HEK293 (cell line): Measurements from ENCODE around the gene VAV3.

Source experiments
- CTCF ChIA-PET: fragments of 350-600 bp; formaldehyde crosslinking; extraction: SDS; loops from one replicate; lab custom pipeline; 2021; ENCODE audit warnings: antibody characterized with exemption; lab: Yijun Ruan, JAX
- POLR2A ChIA-PET: fragments of 300-600 bp; formaldehyde crosslinking; extraction: SDS; loops from one replicate; lab custom pipeline; 2020; ENCODE audit warnings: antibody characterized with exemption, inconsistent platforms; lab: Yijun Ruan, JAX
- H3K27ac ChIP-seq: fragments of 200-500 bp; sonication (Bioruptor generic); 2 replicates; pipeline ENCODE4 v1.5.1; 2014; ENCODE audit warnings: low read depth, low read length, control low read depth, inconsistent platforms; ENCODE audit errors: extremely low read depth
- H3K36me3 ChIP-seq, 2 experiments: fragments of 200-500 bp in 1 of 2; sonication (Bioruptor generic) in 1 of 2; 1 replicate in 1 of 2; 2 replicates in 1 of 2; pipeline ENCODE4 v1.5.1; 2014 to 2017; ENCODE audit warnings: inconsistent platforms in 2 of 2, low read length in 2 of 2; ENCODE audit not compliant: control insufficient read depth in 2 of 2, insufficient read depth in 1 of 2
- H3K4me1 ChIP-seq: fragments of 200-500 bp; sonication (Bioruptor generic); 2 replicates; pipeline ENCODE4 v1.5.1; 2014; ENCODE audit warnings: mild to moderate bottlenecking, low read length, inconsistent platforms; ENCODE audit not compliant: control insufficient read depth, insufficient read depth
- H3K4me3 ChIP-seq: 2 replicates; pipeline ENCODE4 v1.5.1; 2011; ENCODE audit warnings: low read depth, mild to moderate bottlenecking, control low read depth, low read length, moderate library complexity
- H3K9me3 ChIP-seq: fragments of 200-500 bp; sonication (Bioruptor generic); 2 replicates; pipeline ENCODE4 v1.5.1; 2014; ENCODE audit warnings: low read depth, low read length, inconsistent platforms; ENCODE audit not compliant: control insufficient read depth, insufficient read depth
- FEZF1 ChIP-seq: fragments of 450-650 bp; formaldehyde crosslinking; IDR thresholded peaks from 2 replicates; pipeline ENCODE4 v1.5.1; 2016; ENCODE audit warnings: missing biosample characterization, missing genetic modification characterization
- ZBTB21 ChIP-seq: fragments of 450-650 bp; formaldehyde crosslinking; IDR thresholded peaks from 2 replicates; pipeline ENCODE4 v1.5.1; 2017; ENCODE audit warnings: missing biosample characterization, missing genetic modification characterization
- ZFP37 ChIP-seq: fragments of 450-650 bp; formaldehyde crosslinking; IDR thresholded peaks from 2 replicates; pipeline ENCODE4 v1.5.1; 2016; ENCODE audit warnings: missing biosample characterization, missing genetic modification characterization
- ZNF114 ChIP-seq: fragments of 450-650 bp; formaldehyde crosslinking; IDR thresholded peaks from 2 replicates; pipeline ENCODE4 v1.5.0; 2017; ENCODE audit warnings: missing biosample characterization, missing genetic modification characterization
- ZNF146 ChIP-seq: fragments of 450-650 bp; formaldehyde crosslinking; IDR thresholded peaks from 2 replicates; pipeline ENCODE4 v1.5.1; 2016; ENCODE audit warnings: missing biosample characterization, missing genetic modification characterization
- ZNF280D ChIP-seq: fragments of 450-650 bp; formaldehyde crosslinking; IDR thresholded peaks from 2 replicates; pipeline ENCODE4 v1.5.1; 2016; ENCODE audit warnings: missing biosample characterization, missing genetic modification characterization
- ZNF501 ChIP-seq: fragments of 450-650 bp; formaldehyde crosslinking; IDR thresholded peaks from 2 replicates; pipeline ENCODE4 v1.5.1; 2016; ENCODE audit warnings: missing biosample characterization, missing genetic modification characterization
- TF ChIP-seq, protein P1 (sequence below): fragments of 450-650 bp; formaldehyde crosslinking; IDR thresholded peaks from 2 replicates; pipeline ENCODE4 v1.5.1; 2016; ENCODE audit warnings: missing biosample characterization, missing genetic modification characterization
- TF ChIP-seq, protein P2 (sequence below): fragments of 450-650 bp; formaldehyde crosslinking; IDR thresholded peaks from 2 replicates; pipeline ENCODE4 v1.5.1; 2016; ENCODE audit warnings: missing biosample characterization, missing genetic modification characterization
- TF ChIP-seq, protein P3 (sequence below): fragments of 450-650 bp; formaldehyde crosslinking; IDR thresholded peaks from 2 replicates; pipeline ENCODE4 v1.5.1; 2017; ENCODE audit warnings: missing biosample characterization, missing genetic modification characterization
- TF ChIP-seq, protein P4 (sequence below): fragments of 450-650 bp; formaldehyde crosslinking; IDR thresholded peaks from 2 replicates; pipeline ENCODE4 v1.5.1; 2016; ENCODE audit warnings: missing biosample characterization, missing genetic modification characterization

The VAV3 gene

DNA sequence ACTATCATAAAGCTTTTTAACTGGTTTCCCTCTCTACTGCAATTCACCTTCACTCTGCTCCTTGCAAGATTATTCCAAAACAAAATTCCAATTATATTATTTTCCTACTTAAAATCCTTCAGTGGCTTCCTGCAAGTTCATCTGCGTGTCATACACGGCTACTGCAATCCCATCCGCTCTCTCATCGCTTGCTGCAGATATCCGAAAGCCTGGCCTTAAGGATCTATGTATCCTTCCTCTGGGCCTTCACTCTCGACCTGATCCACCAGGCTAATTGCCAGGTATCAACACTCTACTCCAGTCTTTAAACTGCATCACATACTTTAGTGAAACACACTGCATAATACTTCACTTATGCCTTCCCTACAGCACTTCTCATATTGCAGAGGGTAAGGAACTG is 44.0 kb downstream of the VAV3 start:
- peaks cover 4% of the 10 kb centered on the region; the same call in 1 of the 2 replicates for H3K4me1 ChIP-seq
- POLR2A ChIA-PET, result no interaction called here
- H3K36me3 ChIP-seq, result no peaks in the 10 kb centered on the region
- H3K27ac ChIP-seq, result no peak overlapping the region
- H3K4me3 ChIP-seq, result no peak overlapping the region
- CTCF ChIA-PET, result interaction anchor here (0.7 to 1.4 kb wide), 3 partner anchors 9 to 205 kb away, joined by 3 to 4 read pairs (median 3); no protein-coding TSS in a partner anchor
- TF ChIP-seq ZNF280D (tag by site-specific recombination), result no peak
- TF ChIP-seq FEZF1 (tag by site-specific recombination), result no peak
- no peak for TF ChIP-seq ZNF146 (tag by site-specific recombination)
- no peak for TF ChIP-seq ZNF114 (tag by site-specific recombination)
- TF ChIP-seq, protein P1, sequence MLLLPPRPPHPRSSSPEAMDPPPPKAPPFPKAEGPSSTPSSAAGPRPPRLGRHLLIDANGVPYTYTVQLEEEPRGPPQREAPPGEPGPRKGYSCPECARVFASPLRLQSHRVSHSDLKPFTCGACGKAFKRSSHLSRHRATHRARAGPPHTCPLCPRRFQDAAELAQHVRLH (tag by site-specific recombination), result no peak
- TF ChIP-seq, protein P2, sequence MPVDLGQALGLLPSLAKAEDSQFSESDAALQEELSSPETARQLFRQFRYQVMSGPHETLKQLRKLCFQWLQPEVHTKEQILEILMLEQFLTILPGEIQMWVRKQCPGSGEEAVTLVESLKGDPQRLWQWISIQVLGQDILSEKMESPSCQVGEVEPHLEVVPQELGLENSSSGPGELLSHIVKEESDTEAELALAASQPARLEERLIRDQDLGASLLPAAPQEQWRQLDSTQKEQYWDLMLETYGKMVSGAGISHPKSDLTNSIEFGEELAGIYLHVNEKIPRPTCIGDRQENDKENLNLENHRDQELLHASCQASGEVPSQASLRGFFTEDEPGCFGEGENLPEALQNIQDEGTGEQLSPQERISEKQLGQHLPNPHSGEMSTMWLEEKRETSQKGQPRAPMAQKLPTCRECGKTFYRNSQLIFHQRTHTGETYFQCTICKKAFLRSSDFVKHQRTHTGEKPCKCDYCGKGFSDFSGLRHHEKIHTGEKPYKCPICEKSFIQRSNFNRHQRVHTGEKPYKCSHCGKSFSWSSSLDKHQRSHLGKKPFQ, result no peak
- no peak for TF ChIP-seq ZNF501 (tag by site-specific recombination)
- TF ChIP-seq, protein P3, sequence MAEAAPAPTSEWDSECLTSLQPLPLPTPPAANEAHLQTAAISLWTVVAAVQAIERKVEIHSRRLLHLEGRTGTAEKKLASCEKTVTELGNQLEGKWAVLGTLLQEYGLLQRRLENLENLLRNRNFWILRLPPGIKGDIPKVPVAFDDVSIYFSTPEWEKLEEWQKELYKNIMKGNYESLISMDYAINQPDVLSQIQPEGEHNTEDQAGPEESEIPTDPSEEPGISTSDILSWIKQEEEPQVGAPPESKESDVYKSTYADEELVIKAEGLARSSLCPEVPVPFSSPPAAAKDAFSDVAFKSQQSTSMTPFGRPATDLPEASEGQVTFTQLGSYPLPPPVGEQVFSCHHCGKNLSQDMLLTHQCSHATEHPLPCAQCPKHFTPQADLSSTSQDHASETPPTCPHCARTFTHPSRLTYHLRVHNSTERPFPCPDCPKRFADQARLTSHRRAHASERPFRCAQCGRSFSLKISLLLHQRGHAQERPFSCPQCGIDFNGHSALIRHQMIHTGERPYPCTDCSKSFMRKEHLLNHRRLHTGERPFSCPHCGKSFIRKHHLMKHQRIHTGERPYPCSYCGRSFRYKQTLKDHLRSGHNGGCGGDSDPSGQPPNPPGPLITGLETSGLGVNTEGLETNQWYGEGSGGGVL (tag by site-specific recombination), result no peak
- TF ChIP-seq, protein P4, sequence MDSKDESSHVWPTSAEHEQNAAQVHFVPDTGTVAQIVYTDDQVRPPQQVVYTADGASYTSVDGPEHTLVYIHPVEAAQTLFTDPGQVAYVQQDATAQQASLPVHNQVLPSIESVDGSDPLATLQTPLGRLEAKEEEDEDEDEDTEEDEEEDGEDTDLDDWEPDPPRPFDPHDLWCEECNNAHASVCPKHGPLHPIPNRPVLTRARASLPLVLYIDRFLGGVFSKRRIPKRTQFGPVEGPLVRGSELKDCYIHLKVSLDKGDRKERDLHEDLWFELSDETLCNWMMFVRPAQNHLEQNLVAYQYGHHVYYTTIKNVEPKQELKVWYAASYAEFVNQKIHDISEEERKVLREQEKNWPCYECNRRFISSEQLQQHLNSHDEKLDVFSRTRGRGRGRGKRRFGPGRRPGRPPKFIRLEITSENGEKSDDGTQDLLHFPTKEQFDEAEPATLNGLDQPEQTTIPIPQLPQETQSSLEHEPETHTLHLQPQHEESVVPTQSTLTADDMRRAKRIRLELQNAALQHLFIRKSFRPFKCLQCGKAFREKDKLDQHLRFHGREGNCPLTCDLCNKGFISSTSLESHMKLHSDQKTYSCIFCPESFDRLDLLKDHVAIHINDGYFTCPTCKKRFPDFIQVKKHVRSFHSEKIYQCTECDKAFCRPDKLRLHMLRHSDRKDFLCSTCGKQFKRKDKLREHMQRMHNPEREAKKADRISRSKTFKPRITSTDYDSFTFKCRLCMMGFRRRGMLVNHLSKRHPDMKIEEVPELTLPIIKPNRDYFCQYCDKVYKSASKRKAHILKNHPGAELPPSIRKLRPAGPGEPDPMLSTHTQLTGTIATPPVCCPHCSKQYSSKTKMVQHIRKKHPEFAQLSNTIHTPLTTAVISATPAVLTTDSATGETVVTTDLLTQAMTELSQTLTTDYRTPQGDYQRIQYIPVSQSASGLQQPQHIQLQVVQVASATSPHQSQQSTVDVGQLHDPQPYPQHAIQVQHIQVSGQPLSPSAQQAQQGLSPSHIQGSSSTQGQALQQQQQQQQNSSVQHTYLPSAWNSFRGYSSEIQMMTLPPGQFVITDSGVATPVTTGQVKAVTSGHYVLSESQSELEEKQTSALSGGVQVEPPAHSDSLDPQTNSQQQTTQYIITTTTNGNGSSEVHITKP (tag by site-specific recombination), result no peak
- H3K9me3 ChIP-seq, result no peaks in the 10 kb centered on the region

DNA sequence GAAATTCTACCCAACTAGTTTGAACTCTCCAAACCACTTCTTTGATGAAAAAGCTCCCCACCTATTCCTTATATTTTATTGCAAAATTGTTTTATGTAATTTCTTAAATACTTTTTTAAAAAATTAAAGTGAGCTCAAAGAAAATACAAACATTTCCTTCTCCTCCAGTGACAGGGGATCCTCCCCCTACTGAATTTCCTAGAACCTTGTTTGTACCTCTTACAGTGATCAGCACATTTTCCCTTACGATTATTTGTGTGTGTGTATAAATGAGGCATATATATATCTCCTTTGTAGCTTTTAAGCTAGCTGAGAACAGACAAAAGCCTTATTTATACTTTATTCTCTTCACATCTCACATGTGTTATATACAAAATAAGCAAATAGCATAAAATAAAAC is 44.4 kb downstream of the VAV3 start:
- CTCF ChIA-PET, result interaction anchor here (0.7 to 1.4 kb wide), 2 partner anchors 172 to 205 kb away, joined by 3 to 4 read pairs; no protein-coding TSS in a partner anchor
- no peak for TF ChIP-seq ZBTB21
- TF ChIP-seq ZFP37 (tag by site-specific recombination), result no peak
- TF ChIP-seq, all 188 proteins: peak for 0
- POLR2A ChIA-PET, result no interaction called here
- Histone ChIP-seq H3K36me3 (no peaks in the 10 kb centered on the region), H3K4me1 (peaks cover 4% of the 10 kb centered on the region; the same call in 1 of the 2 replicates), H3K9me3 (no peaks in the 10 kb centered on the region), H3K4me3 (no peak overlapping the region), H3K27ac (no peak overlapping the region)
